ENCODE results near the gene SAXO2.
"Not testable (repeated sequence)": the region's sequence is repeated elsewhere in the genome, so short reads cannot be mapped to it uniquely, and the experiment has no call there.

DNA sequence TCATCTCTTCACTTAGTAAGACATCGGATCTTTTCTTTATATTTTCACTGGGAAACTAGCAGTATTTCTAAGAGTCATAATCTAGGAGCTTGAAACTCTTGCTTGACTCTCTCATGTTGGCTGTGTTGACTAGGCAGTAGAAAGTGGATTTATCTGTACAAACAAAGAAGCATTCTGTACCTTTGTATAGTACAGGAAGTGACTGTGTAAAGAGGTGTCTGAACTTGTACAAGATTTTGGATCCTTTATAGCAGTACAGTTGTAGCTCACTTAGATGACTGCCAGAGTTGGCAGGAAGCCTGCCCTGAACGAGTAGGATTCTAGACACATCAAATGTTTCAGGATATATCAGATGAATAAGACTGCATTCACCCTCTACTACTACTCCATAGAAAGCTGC lies 5.8 kb downstream of the SAXO2 start:
- not testable (repeated sequence) for TF ChIP-seq ZBED1 (IDR thresholded peaks at IDR 0.05; ENCODE audit: borderline replicate concordance); SMC3 (IDR thresholded peaks at IDR 0.05; ENCODE audit: borderline replicate concordance, low read length); CBX5 (IDR thresholded peaks at IDR 0.05; ENCODE audit: low read depth); MTA3 (IDR thresholded peaks at IDR 0.05; ENCODE audit: borderline replicate concordance, low read length)
